HepG2 (cell line): ENCODE results near the gene ARFGEF2. TPM values are rescaled to one million over a fixed set of nuclear protein-coding genes. Genes with fewer than 3 reads are reported as not detected.

Experiments
- ATAC-seq: fragments of 200-7000 bp; cut with Tn5 transposase; 3 replicates; pipeline ENCODE4 v1.9.1; 2020; ENCODE audit warnings: mild to moderate bottlenecking, moderate library complexity
- BruUV-seq: library from RNA; stranded (reverse); fragments of 400-500 nt; replicated peaks from 2 replicates; lab custom pipeline; 2021; lab: Mats Ljungman, UMichigan
- CTCF ChIA-PET: fragments of 300-600 bp; formaldehyde crosslinking; extraction: SDS; loops from one replicate; lab custom pipeline; 2021; ENCODE audit warnings: low total read pairs, inconsistent platforms, low intra/inter-chr PET ratio; lab: Yijun Ruan, JAX
- POLR2A ChIA-PET: fragments of 350-600 bp; sonication (Branson Sonifier 250); formaldehyde crosslinking; loops from one replicate; lab custom pipeline; 2020; ENCODE audit warnings: antibody characterized with exemption, inconsistent platforms; lab: Yijun Ruan, JAX
- DNase-seq: peaks from one replicate; pipeline ENCODE4 v3.0.0-alpha.2; 2015; ENCODE audit warnings: low spot score
- FAIRE-seq: peaks from 3 replicates; lab custom pipeline; 2011; peaks lifted over from hg19 to GRCh38; lab: Jason Lieb, UNC
- H2AFZ ChIP-seq: one replicate; pipeline ENCODE4 v1.6.1; 2011; ENCODE audit warnings: low read length, inconsistent platforms
- H3K27ac ChIP-seq: fragments of 300-600 bp; 3 replicates; pipeline ENCODE4 v1.8.0; 2011; ENCODE audit warnings: mixed run types, mild to moderate bottlenecking, mixed read lengths, low read length, inconsistent platforms; ENCODE audit not compliant: insufficient read depth; ENCODE audit errors: extremely low read length
- H3K27me3 ChIP-seq, 2 experiments: fragments of 200-600 bp in 1 of 2; 2 replicates in 1 of 2; 3 replicates in 1 of 2; pipeline versions ENCODE4 v1.6.0 to v1.8.0; 2011; ENCODE audit warnings: low read length in 2 of 2, mild to moderate bottlenecking in 2 of 2, moderate library complexity in 2 of 2, inconsistent platforms in 1 of 2; ENCODE audit not compliant: insufficient read depth in 2 of 2, control insufficient read depth in 1 of 2
- H3K36me3 ChIP-seq, 2 experiments: fragments of 200-600 bp in 1 of 2; replicated peaks in 1 of 2; 2 replicates in 1 of 2; 3 replicates in 1 of 2; pipeline versions ENCODE4 v1.5.1 to v1.8.0; 2011; ENCODE audit warnings: low read length in 2 of 2, inconsistent platforms in 1 of 2; ENCODE audit not compliant: insufficient read depth in 2 of 2, control insufficient read depth in 1 of 2
- H3K4me1 ChIP-seq: 2 replicates; pipeline ENCODE4 v1.5.1; 2012; ENCODE audit warnings: low read length, inconsistent platforms; ENCODE audit not compliant: insufficient read depth
- H3K4me2 ChIP-seq: 2 replicates; pipeline ENCODE4 v1.6.0; 2011; ENCODE audit warnings: low read depth, low read length, inconsistent platforms
- H3K4me3 ChIP-seq, 3 experiments: fragments of 200-600 bp in 1 of 3; sonication (generic), shearing (Covaris generic) in 1 of 3; replicated peaks in 1 of 3; 2 replicates each; pipeline ENCODE4 v1.5.1; 2011 to 2016; ENCODE audit warnings: low read length in 3 of 3, inconsistent platforms in 2 of 3, low read depth in 2 of 3, mild to moderate bottlenecking in 2 of 3, control low read depth in 1 of 3, mixed read lengths in 1 of 3; ENCODE audit not compliant: insufficient read depth in 1 of 3
- H3K79me2 ChIP-seq: one replicate; pipeline ENCODE4 v1.6.1; 2011; ENCODE audit warnings: low read length, inconsistent platforms; ENCODE audit not compliant: insufficient read depth
- H3K9ac ChIP-seq: 2 replicates; pipeline ENCODE4 v1.6.0; 2011; ENCODE audit warnings: mild to moderate bottlenecking, low read depth, low read length, inconsistent platforms; ENCODE audit not compliant: insufficient read depth
- H3K9me3 ChIP-seq: 2 replicates; pipeline ENCODE4 v1.5.1; 2012; ENCODE audit warnings: mild to moderate bottlenecking, low read length
- H4K20me1 ChIP-seq: 2 replicates; pipeline ENCODE4 v1.6.0; 2011; ENCODE audit warnings: inconsistent platforms, mild to moderate bottlenecking, low read length, moderate library complexity; ENCODE audit not compliant: insufficient read depth
- CAMTA2 ChIP-seq: sonication (generic); formaldehyde crosslinking; IDR thresholded peaks from 2 replicates; pipeline ENCODE4 v1.4.0; 2020; ENCODE audit warnings: mild to moderate bottlenecking, missing genetic modification reagents, borderline replicate concordance
- CBX2 ChIP-seq, 2 experiments: fragments of 200-600 bp in 1 of 2; sonication (generic); formaldehyde crosslinking in 1 of 2; IDR thresholded peaks; 2 replicates each; pipeline versions ENCODE4 v1.7.0 to v1.8.1; 2018 to 2022; ENCODE audit warnings: low read depth in 2 of 2, low read length in 1 of 2, mild to moderate bottlenecking in 1 of 2, missing genetic modification reagents in 1 of 2
- CTCF ChIP-seq: sonication (generic); formaldehyde crosslinking; IDR thresholded peaks from 2 replicates; pipeline ENCODE4 v1.5.0; 2020; ENCODE audit warnings: mild to moderate bottlenecking, missing genetic modification reagents, moderate library complexity
- KLF9 ChIP-seq: IDR thresholded peaks from 2 replicates; pipeline ENCODE4 v1.6.1; 2016; ENCODE audit warnings: low read depth
- MED8 ChIP-seq: sonication (generic); formaldehyde crosslinking; IDR thresholded peaks from 2 replicates; pipeline ENCODE4 v1.8.1; 2023; ENCODE audit warnings: mild to moderate bottlenecking, missing genetic modification reagents; ENCODE audit not compliant: insufficient replicate concordance
- RAD21 ChIP-seq: fragments of 450-650 bp; formaldehyde crosslinking; IDR thresholded peaks from 2 replicates; pipeline ENCODE4 v1.5.0; 2020; ENCODE audit warnings: mild to moderate bottlenecking
- SMC3 ChIP-seq: IDR thresholded peaks from 2 replicates; pipeline ENCODE4 v1.6.1; 2011; ENCODE audit warnings: low read length, improper control_type of control experiment
- STAG1 ChIP-seq: sonication (generic); formaldehyde crosslinking; IDR thresholded peaks from 2 replicates; pipeline ENCODE4 v1.4.0; 2020; ENCODE audit warnings: missing genetic modification reagents
- XRCC5 ChIP-seq: fragments of 200-400 bp; formaldehyde crosslinking; optimal IDR thresholded peaks from 2 replicates; pipeline ENCODE3; 2017; ENCODE audit warnings: mild to moderate bottlenecking, low read length
- WGBS: methylation state at CpG from one replicate; pipeline ENCODE4 v1.1.6; 2017; ENCODE audit warnings: low lambda C conversion rate; 5-methylcytosine and 5-hydroxymethylcytosine counted together
- in situ Hi-C: cut with HindIII; loops from 2 replicates; pipeline ENCODE4 v1.10.0; 2017; ENCODE audit warnings: low pct_unique_long_range_greater_than_20kb; ENCODE audit not compliant: extremely low pct_ligation_motif_present
- intact Hi-C: fragments of 100-400 bp; cut with micrococcal nuclease; formaldehyde crosslinking; loops from one replicate; pipeline ENCODE4 v1.10.0; 2022; ENCODE audit not compliant: unreplicated experiment
- polyA plus RNA-seq, 8 experiments: library from polyadenylated mRNA; depleted of rRNA in 3 of 8; stranded (reverse) in 7 of 8; unstranded in 1 of 8; fragments of >200 nt; fragmentation: Illumina TruSeq in 4 of 8; extraction: Trizol in 4 of 8; gene quantifications; 2 replicates each; pipeline versions ENCODE4 v1.2.1 to v1.2.3, GENCODE V29; 2011 to 2016; ENCODE audit warnings: low read depth in 4 of 8, missing spikeins in 1 of 8, mixed read lengths in 1 of 8; ENCODE audit not compliant: insufficient read depth in 1 of 8
- total RNA-seq, 5 experiments: library from RNA; depleted of rRNA; stranded (reverse); fragments of >200 nt; fragmentation: Illumina TruSeq; extraction: Trizol; gene quantifications; 2 replicates each; pipeline ENCODE4 v1.2.3, GENCODE V29; 2016; ENCODE audit warnings: low read depth in 1 of 5

The ARFGEF2 gene
- total and polyA plus RNA-seq, 2 of the 13 experiments (the other 11 are each of a cell fraction or from before 2014, with no cell fraction given) = 44.0 to 60.8 TPM

- in situ Hi-C loops = no loop called here
- CTCF ChIA-PET = no interaction called here
- peak; percentile 35 for DNase-seq
- H3K9ac ChIP-seq = no peak overlapping the region
- H3K27me3 ChIP-seq = no peaks in the 10 kb centered on the region
- POLR2A ChIA-PET = interaction anchor here (1.2 kb wide), 1 partner anchor 27 kb away, joined by 4 read pairs; no protein-coding TSS in a partner anchor
- H3K9me3 ChIP-seq = no peaks in the 10 kb centered on the region
- no peak overlapping the region for H2AFZ ChIP-seq
- ATAC-seq = peak; percentile 78
- intact Hi-C loops = no loop called here
- peaks cover 62 to 85% of the 10 kb centered on the region in 2 experiments for H3K36me3 ChIP-seq
- TF ChIP-seq CTCF (peak; percentile 42), SMC3 (peak; percentile 50), KLF9 (CRISPR knock-in tag) (0 out of 2 replicates have a peak, but pooled peaks have one; percentile 5), CAMTA2 (CRISPR knock-in tag) (0 out of 2 replicates have a peak, but pooled peaks have one; percentile 24), RAD21 (CRISPR knock-in tag) (0 out of 2 replicates have a peak, but pooled peaks have one; percentile 35), STAG1 (CRISPR knock-in tag) (peak; percentile 43; the same call in 1 of the 2 replicates), MED8 (peak; percentile 26), XRCC5 (no peak), CBX2 (IDR thresholded peaks at IDR 0.05; ENCODE audit: low read depth, low read length) (no peak), CBX2 (CRISPR knock-in tag; IDR thresholded peaks at IDR 0.05; ENCODE audit: low read depth) (no peak)
- peaks cover 11% of the 10 kb centered on the region for H3K79me2 ChIP-seq
- peaks cover 22% of the 10 kb centered on the region for H4K20me1 ChIP-seq
- no peak overlapping the region for H3K27ac ChIP-seq
- WGBS = 98% methylated on average over 7 of the region's 7 CpGs
- BruUV-seq = no TSS peak
- no peaks in the 10 kb centered on the region for H3K4me1 ChIP-seq
- no peak overlapping the region for H3K4me3 ChIP-seq
- peak; percentile 52 for FAIRE-seq
- H3K4me2 ChIP-seq = no peak overlapping the region
These were observed 28.0 kb downstream of the ARFGEF2 start for GRCh38 chr20:48949304-48950170.
